Fibroblast of skin of right biceps (primary cell): ENCODE data around the gene LHFPL3.
"Not testable (repeated sequence)": the region's sequence is repeated elsewhere in the genome, so short reads cannot be mapped to it uniquely, and the experiment has no call there.

Experiments used
- DNase-seq: peaks from one replicate; pipeline ENCODE4 v3.0.0-alpha.2; 2013

The LHFPL3 gene

GRCh38 chr7:104328296-104328969 is at the start of gene LHFPL3:
Gene LHFPL3 (plus strand): TSS chr7:104328603.
- peak; percentile 6 for DNase-seq

- not testable (repeated sequence) for DNase-seq
These were observed 46.7 kb upstream of the LHFPL3 start for GRCh38 chr7:104281685-104282084.

- DNase-seq, result no peak
These were observed 41.6 kb upstream of the LHFPL3 start for GRCh38 chr7:104286839-104287238.

- DNase-seq, result no peak
These were observed 40.3 kb upstream of the LHFPL3 start for GRCh38 chr7:104288137-104288536.

- no peak for DNase-seq
These were observed 34.1 kb upstream of the LHFPL3 start for GRCh38 chr7:104294291-104294690.

GRCh38 chr7:104296266-104296665 is 32.1 kb upstream of the LHFPL3 start:
- no peak for DNase-seq

GRCh38 chr7:104296900-104297299 is 31.5 kb upstream of the LHFPL3 start:
- DNase-seq, result no peak

- no peak for DNase-seq
These were observed 29.1 kb upstream of the LHFPL3 start for GRCh38 chr7:104299323-104299722.

- DNase-seq, result no peak
These were observed 28.6 kb upstream of the LHFPL3 start for GRCh38 chr7:104299777-104300176.

GRCh38 chr7:104306793-104307192 is 21.6 kb upstream of the LHFPL3 start:
- DNase-seq, result no peak

GRCh38 chr7:104317948-104318629 is 10.3 kb upstream of the LHFPL3 start:
- DNase-seq, result no peak

GRCh38 chr7:104327534-104327933 is 869 bp upstream of the LHFPL3 start:
- DNase-seq, result no peak

GRCh38 chr7:104327938-104328295 is 486 bp upstream of the LHFPL3 start:
- DNase-seq, result peak; percentile 17

GRCh38 chr7:104328970-104329825 is 795 bp downstream of the LHFPL3 start:
- no peak for DNase-seq

- DNase-seq, result no peak
These were observed 13.1 kb downstream of the LHFPL3 start for GRCh38 chr7:104341546-104341945.

GRCh38 chr7:104352736-104353135 is 24.3 kb downstream of the LHFPL3 start:
- no peak for DNase-seq

GRCh38 chr7:104357166-104357565 is 28.8 kb downstream of the LHFPL3 start:
- DNase-seq, result no peak

- DNase-seq, result no peak
These were observed 30.2 kb downstream of the LHFPL3 start for GRCh38 chr7:104358446-104359132.

GRCh38 chr7:104362756-104363155 is 34.4 kb downstream of the LHFPL3 start:
- DNase-seq, result no peak

GRCh38 chr7:104363355-104363754 is 35.0 kb downstream of the LHFPL3 start:
- DNase-seq, result no peak

GRCh38 chr7:104366390-104366789 is 38.0 kb downstream of the LHFPL3 start:
- no peak for DNase-seq

- DNase-seq, result no peak
These were observed 39.5 kb downstream of the LHFPL3 start for GRCh38 chr7:104367926-104368325.
